CD14-positive monocyte (primary cell): ENCODE measurements around the gene CLIC3. TPM values are rescaled to one million over a fixed set of nuclear protein-coding genes. Genes with fewer than 3 reads are reported as not detected.

Experiments
- DNase-seq, 3 donors: peaks; one replicate each; pipeline ENCODE4 v3.0.0-alpha.2; 2011 to 2022
- H2AFZ ChIP-seq: 2 replicates; pipeline ENCODE4 v1.6.0; 2012; ENCODE audit warnings: mild to moderate bottlenecking, low read depth, low read length, inconsistent platforms; ENCODE audit not compliant: insufficient read depth, poor library complexity, severe bottlenecking
- H3K27ac ChIP-seq, 2 donors: 1 replicate in 1 of 2; 2 replicates in 1 of 2; pipeline ENCODE4 v1.5.1; 2012 to 2013; ENCODE audit warnings: low read length in 2 of 2, control low read depth in 1 of 2, inconsistent platforms in 1 of 2, low read depth in 1 of 2, mild to moderate bottlenecking in 1 of 2
- H3K27me3 ChIP-seq, 2 donors: one replicate each; pipeline versions ENCODE4 v1.6.0 to v1.6.1; 2011 to 2013; ENCODE audit warnings: low read length in 2 of 2; ENCODE audit not compliant: control insufficient read depth in 2 of 2, insufficient read depth in 2 of 2
- H3K36me3 ChIP-seq, 2 donors: replicated peaks in 1 of 2; 1 replicate in 1 of 2; 2 replicates in 1 of 2; pipeline versions ENCODE4 v1.5.1 to v1.6.1; 2012 to 2013; ENCODE audit warnings: low read length in 2 of 2, control low read depth in 1 of 2, inconsistent platforms in 1 of 2, mild to moderate bottlenecking in 1 of 2; ENCODE audit not compliant: insufficient read depth in 2 of 2, control insufficient read depth in 1 of 2
- H3K4me1 ChIP-seq, 2 donors: 1 replicate in 1 of 2; 2 replicates in 1 of 2; pipeline versions ENCODE4 v1.5.1 to v1.6.1; 2012 to 2013; ENCODE audit warnings: low read length in 2 of 2, control low read depth in 1 of 2, inconsistent platforms in 1 of 2, mild to moderate bottlenecking in 1 of 2, moderate library complexity in 1 of 2; ENCODE audit not compliant: insufficient read depth in 2 of 2, control insufficient read depth in 1 of 2
- H3K4me2 ChIP-seq: replicated peaks from 2 replicates; pipeline ENCODE3; 2012; ENCODE audit warnings: low read length, moderate library complexity, mild to moderate bottlenecking; ENCODE audit not compliant: poor library complexity, severe bottlenecking; ENCODE audit errors: extremely low read depth
- H3K4me3 ChIP-seq, 3 experiments: fragments of 200-600 bp in 1 of 3; sonication (generic) in 1 of 3; replicated peaks in 1 of 3; 1 replicate in 2 of 3; 2 replicates in 1 of 3; pipeline ENCODE4 v1.5.1; 2011 to 2013; ENCODE audit warnings: low read length in 3 of 3, mild to moderate bottlenecking in 3 of 3, control low read depth in 2 of 3, low read depth in 2 of 3, inconsistent platforms in 1 of 3, moderate library complexity in 1 of 3
- H3K79me2 ChIP-seq: 2 replicates; pipeline ENCODE4 v1.6.0; 2012; ENCODE audit warnings: mild to moderate bottlenecking, control low read depth, inconsistent platforms, low read length, moderate library complexity; ENCODE audit not compliant: insufficient read depth
- H3K9ac ChIP-seq: 2 replicates; pipeline ENCODE4 v1.6.0; 2017; ENCODE audit warnings: low read length, mild to moderate bottlenecking; ENCODE audit not compliant: insufficient read depth, poor library complexity, severe bottlenecking
- H3K9me3 ChIP-seq, 2 donors: replicated peaks in 1 of 2; 1 replicate in 1 of 2; 2 replicates in 1 of 2; pipeline versions ENCODE4 v1.5.1 to v1.6.1; 2012 to 2013; ENCODE audit warnings: low read length in 2 of 2, control low read depth in 1 of 2; ENCODE audit not compliant: control insufficient read depth in 1 of 2, insufficient read depth in 1 of 2
- H4K20me1 ChIP-seq: 2 replicates; pipeline ENCODE4 v1.6.0; 2012; ENCODE audit warnings: mild to moderate bottlenecking, low read length, control low read depth, moderate library complexity; ENCODE audit not compliant: insufficient read depth
- H3K27ac Mint-ChIP-seq, 7 donors: one replicate each; pipeline ENCODE4 v1.8.0; 2020; ENCODE audit warnings: mild to moderate bottlenecking in 7 of 7, mixed read lengths in 7 of 7, moderate library complexity in 6 of 7, inconsistent platforms in 2 of 7
- H3K27me3 Mint-ChIP-seq, 3 donors: one replicate each; pipeline ENCODE4 v1.8.0; 2021 to 2022; ENCODE audit warnings: low read depth in 3 of 3, mild to moderate bottlenecking in 3 of 3, mixed read lengths in 3 of 3, moderate library complexity in 3 of 3, inconsistent platforms in 1 of 3
- H3K36me3 Mint-ChIP-seq, 2 donors: one replicate each; pipeline ENCODE4 v1.8.0; 2020; ENCODE audit warnings: mixed read lengths in 2 of 2, inconsistent platforms in 1 of 2, mild to moderate bottlenecking in 1 of 2
- H3K4me1 Mint-ChIP-seq: one replicate; pipeline ENCODE4 v1.8.0; 2020; ENCODE audit warnings: mild to moderate bottlenecking, mixed read lengths
- H3K4me3 Mint-ChIP-seq, 2 donors: one replicate each; pipeline ENCODE4 v1.8.0; 2020; ENCODE audit warnings: mild to moderate bottlenecking in 2 of 2, mixed read lengths in 2 of 2, moderate library complexity in 1 of 2
- H3K9me3 Mint-ChIP-seq, 7 donors: one replicate each; pipeline ENCODE4 v1.8.0; 2020 to 2022; ENCODE audit warnings: mixed read lengths in 7 of 7, mild to moderate bottlenecking in 6 of 7, moderate library complexity in 6 of 7, inconsistent platforms in 2 of 7
- WGBS: methylation state at CpG from one replicate; pipeline ENCODE4 v1.1.5; 2013; ENCODE audit warnings: missing lambda C conversion rate; ENCODE audit not compliant: insufficient coverage; 5-methylcytosine and 5-hydroxymethylcytosine counted together
- intact Hi-C, 2 donors: fragments of 100-400 bp; cut with micrococcal nuclease; formaldehyde crosslinking; loops; one replicate each; pipeline versions ENCODE4 v1.15.0 to v1.15.1; 2023
- polyA minus RNA-seq: library from RNA; depleted of rRNA, polyadenylated mRNA; stranded (reverse); fragments of >200 nt; gene quantifications from 2 replicates; pipeline ENCODE4 v1.2.3, GENCODE V29; 2012
- polyA plus RNA-seq, 3 donors: library from polyadenylated mRNA; depleted of rRNA in 1 of 3; unstranded in 2 of 3; stranded (reverse) in 1 of 3; fragments of 300-500 nt in 2 of 3; fragments of >200 nt in 1 of 3; fragmentation: Illumina TruSeq in 2 of 3; gene quantifications; 1 replicate in 2 of 3; 2 replicates in 1 of 3; pipeline ENCODE4 v1.2.3, GENCODE V29; 2012 to 2021
- total RNA-seq, 12 experiments: library from RNA in 1 of 12; stranded (reverse) in 1 of 12; fragments of 120-200 nt in 1 of 12; gene quantifications; one replicate each; pipeline ENCODE4 v1.2.4 and lab custom pipeline; 2013 to 2026; ENCODE audit warnings: mixed read lengths in 6 of 12, inconsistent platforms in 1 of 12
- TF ChIP-seq, protein P1 (sequence below): fragments of 200-600 bp; IDR thresholded peaks from one replicate; pipeline ENCODE4 v1.8.0; 2022; ENCODE audit warnings: antibody characterized with exemption, mild to moderate bottlenecking

CLIC3 gene
- 0.06 TPM for total RNA-seq (2013)
- polyA plus RNA-seq, result under 1 TPM in 2 of 3 donors, not detected in 1; 0.29 to 0.51 TPM
- polyA minus RNA-seq, result 0.32 TPM in 1 of 2 replicates, not detected in the other
- 0 to 0.15 (median 0) reads per million in 11 experiments for total RNA-seq (lab: John Stamatoyannopoulos, UW)

GRCh38 chr9:136996361-136997292 is at the start of gene CLIC3:
CLIC3 (minus strand) TSS chr9:136996568; CDS start chr9:136996543, 25 bp downstream.
- Histone ChIP-seq H4K20me1 (peaks cover 30% of the 10 kb centered on the region), H3K9me3 (no peaks in the 10 kb centered on the region), H3K4me2 (peak within 1 kb of the TSS; percentile 62), H3K27ac (no peak within 1 kb of the TSS), H3K36me3 (peaks cover 6 to 9% of the 10 kb centered on the region in 2 donors), H3K9ac (peak within 1 kb of the TSS; percentile 32), H2AFZ (peak within 1 kb of the TSS; percentile 43), H3K27me3 (peaks cover 0 to 41% of the 10 kb centered on the region in 2 donors), H3K4me3 (peak within 1 kb of the TSS in 1 of 3 experiments; percentile 49), H3K4me1 (peaks cover 76 to 93% of the 10 kb centered on the region in 2 donors), H3K79me2 (peaks cover 20% of the 10 kb centered on the region)
- Mint-ChIP-seq H3K27me3 (peaks cover 23 to 50% (median 39%) of the 10 kb centered on the region in 3 donors), H3K36me3 (peaks cover 10 to 12% of the 10 kb centered on the region in 2 donors), H3K9me3 (peaks cover 0 to 8% (median 0%) of the 10 kb centered on the region in 7 donors), H3K4me3 (peak within 1 kb of the TSS; percentile 37 to 83), H3K4me1 (peaks cover 70% of the 10 kb centered on the region), H3K27ac (peak within 1 kb of the TSS in 2 of 7 donors; percentile 20 to 31)
- intact Hi-C loops, result loop anchor here in 1 of 2 donors (5.0 kb wide), 1 partner anchor 36 kb away; the partner anchor contains the start of gene FUT7
- TF ChIP-seq, protein P1, sequence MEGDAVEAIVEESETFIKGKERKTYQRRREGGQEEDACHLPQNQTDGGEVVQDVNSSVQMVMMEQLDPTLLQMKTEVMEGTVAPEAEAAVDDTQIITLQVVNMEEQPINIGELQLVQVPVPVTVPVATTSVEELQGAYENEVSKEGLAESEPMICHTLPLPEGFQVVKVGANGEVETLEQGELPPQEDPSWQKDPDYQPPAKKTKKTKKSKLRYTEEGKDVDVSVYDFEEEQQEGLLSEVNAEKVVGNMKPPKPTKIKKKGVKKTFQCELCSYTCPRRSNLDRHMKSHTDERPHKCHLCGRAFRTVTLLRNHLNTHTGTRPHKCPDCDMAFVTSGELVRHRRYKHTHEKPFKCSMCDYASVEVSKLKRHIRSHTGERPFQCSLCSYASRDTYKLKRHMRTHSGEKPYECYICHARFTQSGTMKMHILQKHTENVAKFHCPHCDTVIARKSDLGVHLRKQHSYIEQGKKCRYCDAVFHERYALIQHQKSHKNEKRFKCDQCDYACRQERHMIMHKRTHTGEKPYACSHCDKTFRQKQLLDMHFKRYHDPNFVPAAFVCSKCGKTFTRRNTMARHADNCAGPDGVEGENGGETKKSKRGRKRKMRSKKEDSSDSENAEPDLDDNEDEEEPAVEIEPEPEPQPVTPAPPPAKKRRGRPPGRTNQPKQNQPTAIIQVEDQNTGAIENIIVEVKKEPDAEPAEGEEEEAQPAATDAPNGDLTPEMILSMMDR, result no peak
- WGBS, result 5% methylated on average over 27 of the region's 35 CpGs
- DNase-seq, result no peak
